Measurements from ENCODE around the gene NDUFB7. TPM values are rescaled to one million over a fixed set of nuclear protein-coding genes. Genes with fewer than 3 reads are reported as not detected.

Gene NDUFB7
- total and polyA plus RNA-seq, 2 experiments from 2014 or later, result 289 to 463 TPM

DNA sequence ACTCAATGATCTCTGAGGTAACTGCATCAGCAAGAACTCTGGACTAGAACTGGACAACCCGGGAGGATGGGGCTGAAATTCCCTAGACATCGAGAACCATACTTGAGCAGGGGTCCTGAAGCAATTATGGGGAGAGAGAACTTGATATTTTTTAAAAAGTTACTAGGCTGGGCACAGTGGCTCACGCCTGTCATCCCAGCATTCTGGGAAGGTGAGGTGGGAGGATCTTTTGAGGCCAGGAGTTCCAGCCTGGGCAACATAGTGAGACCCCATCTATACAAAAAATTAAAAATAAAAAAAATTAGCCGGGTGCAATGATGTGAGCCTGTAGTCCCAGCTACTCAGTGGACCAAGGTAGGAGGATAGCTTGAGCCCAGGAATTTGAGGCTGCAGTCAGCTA lies 51.3 kb downstream of the NDUFB7 start:
- H3K4me1 Mint-ChIP-seq, result peaks cover 23% of the 10 kb centered on the region
- Histone ChIP-seq H3K9me2 (ENCODE audit: insufficient read depth) (no peaks in the 10 kb centered on the region), H3K4me3 (no peak overlapping the region), H3K4me2 (no peak overlapping the region), H3K27me3 (ENCODE audit: insufficient read depth) (no peaks in the 10 kb centered on the region), H3K27ac (ENCODE audit: low read depth) (no peak overlapping the region), H3K36me3 (ENCODE audit: insufficient read depth) (peaks cover 3% of the 10 kb centered on the region; the same call in 1 of the 2 replicates), H2AFZ (no peak overlapping the region), H4K20me1 (replicated peaks; ENCODE audit: insufficient read depth) (peaks cover 12% of the 10 kb centered on the region; the same call in 1 of the 2 replicates), H3K79me2 (replicated peaks; ENCODE audit: insufficient read depth) (peaks cover 26% of the 10 kb centered on the region), H3K4me1 (ENCODE audit: insufficient read depth) (peaks cover 11% of the 10 kb centered on the region; the same call in 1 of the 2 replicates), H3F3A (replicated peaks; ENCODE audit: low read depth) (peaks cover 12% of the 10 kb centered on the region)
- no peaks in the 10 kb centered on the region; the same call in 2 of the 3 replicates for H3K9me3 Mint-ChIP-seq
- ATAC-seq, result no peak
- H3K4me3 Mint-ChIP-seq, result no peak overlapping the region
- DNase-seq (ENCODE audit: low spot score), result no peak
- H3K36me3 Mint-ChIP-seq (ENCODE audit: low read depth), result peaks cover 19% of the 10 kb centered on the region
- peaks cover 12% of the 10 kb centered on the region for H3K27me3 Mint-ChIP-seq (ENCODE audit: insufficient read depth, low read depth, poor library complexity)
- TF ChIP-seq ZNF331 (CRISPR knock-in tag; IDR thresholded peaks at IDR 0.05; ENCODE audit: low read depth) (no peak), ZNF114 (CRISPR knock-in tag; IDR thresholded peaks at IDR 0.05) (no peak), EZH2 (IDR thresholded peaks at IDR 0.05; ENCODE audit: low read depth, unreplicated experiment) (no peak), POLR2AphosphoS5 (IDR thresholded peaks at IDR 0.05; ENCODE audit: low read depth) (no peak)
- H3K27ac Mint-ChIP-seq, result no peak overlapping the region

DNA sequence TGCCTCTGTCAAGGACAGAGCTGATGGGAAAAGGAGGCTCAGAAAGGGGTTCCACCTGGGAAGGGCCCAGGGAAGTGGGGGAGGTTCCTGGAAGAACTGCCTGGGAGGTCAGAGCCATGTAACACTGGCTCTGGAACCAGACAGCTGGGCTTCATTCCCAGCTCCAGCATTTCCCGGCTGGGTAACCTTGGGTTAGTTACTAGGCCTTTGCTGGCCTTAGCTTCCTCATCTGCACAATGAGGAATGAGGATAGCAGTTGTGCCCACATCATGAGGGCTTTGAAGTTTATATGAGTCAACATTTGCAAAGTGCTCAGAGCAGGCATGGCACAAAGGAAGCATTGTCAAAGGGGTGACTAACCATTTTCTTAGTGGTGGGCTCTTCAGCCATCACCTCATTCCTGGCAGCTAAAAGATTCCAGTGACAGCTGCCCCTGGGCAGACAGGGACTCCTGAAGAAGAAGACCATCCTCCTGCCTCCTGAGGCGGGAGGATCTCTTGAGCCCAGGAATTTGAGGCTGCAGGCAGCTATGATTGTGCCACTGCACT lies 51.9 kb downstream of the NDUFB7 start:
- H3K27ac Mint-ChIP-seq, result no peak overlapping the region
- Histone ChIP-seq H3K27me3 (ENCODE audit: insufficient read depth) (no peaks in the 10 kb centered on the region), H2AFZ (no peak overlapping the region; the same call in 1 of the 2 replicates), H3K9me2 (ENCODE audit: insufficient read depth) (no peaks in the 10 kb centered on the region), H3F3A (replicated peaks; ENCODE audit: low read depth) (peaks cover 18% of the 10 kb centered on the region), H3K4me3 (no peak overlapping the region), H3K4me1 (ENCODE audit: insufficient read depth) (peaks cover 11% of the 10 kb centered on the region; the same call in 1 of the 2 replicates), H4K20me1 (replicated peaks; ENCODE audit: insufficient read depth) (peaks cover 18% of the 10 kb centered on the region; the same call in 1 of the 2 replicates), H3K4me2 (no peak overlapping the region), H3K27ac (ENCODE audit: low read depth) (0 out of 2 replicates have a peak overlapping the region, but pooled peaks have one; percentile 50), H3K36me3 (ENCODE audit: insufficient read depth) (peaks cover 3% of the 10 kb centered on the region; the same call in 1 of the 2 replicates), H3K79me2 (replicated peaks; ENCODE audit: insufficient read depth) (peaks cover 31% of the 10 kb centered on the region)
- H3K36me3 Mint-ChIP-seq (ENCODE audit: low read depth), result peaks cover 25% of the 10 kb centered on the region
- TF ChIP-seq, protein P1, sequence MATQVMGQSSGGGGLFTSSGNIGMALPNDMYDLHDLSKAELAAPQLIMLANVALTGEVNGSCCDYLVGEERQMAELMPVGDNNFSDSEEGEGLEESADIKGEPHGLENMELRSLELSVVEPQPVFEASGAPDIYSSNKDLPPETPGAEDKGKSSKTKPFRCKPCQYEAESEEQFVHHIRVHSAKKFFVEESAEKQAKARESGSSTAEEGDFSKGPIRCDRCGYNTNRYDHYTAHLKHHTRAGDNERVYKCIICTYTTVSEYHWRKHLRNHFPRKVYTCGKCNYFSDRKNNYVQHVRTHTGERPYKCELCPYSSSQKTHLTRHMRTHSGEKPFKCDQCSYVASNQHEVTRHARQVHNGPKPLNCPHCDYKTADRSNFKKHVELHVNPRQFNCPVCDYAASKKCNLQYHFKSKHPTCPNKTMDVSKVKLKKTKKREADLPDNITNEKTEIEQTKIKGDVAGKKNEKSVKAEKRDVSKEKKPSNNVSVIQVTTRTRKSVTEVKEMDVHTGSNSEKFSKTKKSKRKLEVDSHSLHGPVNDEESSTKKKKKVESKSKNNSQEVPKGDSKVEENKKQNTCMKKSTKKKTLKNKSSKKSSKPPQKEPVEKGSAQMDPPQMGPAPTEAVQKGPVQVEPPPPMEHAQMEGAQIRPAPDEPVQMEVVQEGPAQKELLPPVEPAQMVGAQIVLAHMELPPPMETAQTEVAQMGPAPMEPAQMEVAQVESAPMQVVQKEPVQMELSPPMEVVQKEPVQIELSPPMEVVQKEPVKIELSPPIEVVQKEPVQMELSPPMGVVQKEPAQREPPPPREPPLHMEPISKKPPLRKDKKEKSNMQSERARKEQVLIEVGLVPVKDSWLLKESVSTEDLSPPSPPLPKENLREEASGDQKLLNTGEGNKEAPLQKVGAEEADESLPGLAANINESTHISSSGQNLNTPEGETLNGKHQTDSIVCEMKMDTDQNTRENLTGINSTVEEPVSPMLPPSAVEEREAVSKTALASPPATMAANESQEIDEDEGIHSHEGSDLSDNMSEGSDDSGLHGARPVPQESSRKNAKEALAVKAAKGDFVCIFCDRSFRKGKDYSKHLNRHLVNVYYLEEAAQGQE (IDR thresholded peaks at IDR 0.05; ENCODE audit: unreplicated experiment), result no peak
- TF ChIP-seq POLR2AphosphoS5 (IDR thresholded peaks at IDR 0.05; ENCODE audit: low read depth), result no peak
- TF ChIP-seq ZNF331 (CRISPR knock-in tag; IDR thresholded peaks at IDR 0.05; ENCODE audit: low read depth), result no peak
- no peak for TF ChIP-seq ZNF114 (CRISPR knock-in tag; IDR thresholded peaks at IDR 0.05)
- H3K27me3 Mint-ChIP-seq (ENCODE audit: insufficient read depth, low read depth, poor library complexity), result peaks cover 15% of the 10 kb centered on the region
- ATAC-seq (no peak), DNase-seq (ENCODE audit: low spot score) (no peak)
- no peaks in the 10 kb centered on the region; the same call in 2 of the 3 replicates for H3K9me3 Mint-ChIP-seq
- H3K4me3 Mint-ChIP-seq, result peak overlapping the region; percentile 52; the same call in 2 of the 3 replicates
- peaks cover 26% of the 10 kb centered on the region for H3K4me1 Mint-ChIP-seq

Measured in GM23338 (cell line).